Loucy (cell line): ENCODE results near the gene APBB1.

ENCODE experiments used
- EZH2phosphoT487 ChIP-seq: fragments of 200-600 bp; IDR thresholded peaks from 2 replicates; pipeline ENCODE4 v1.6.1; 2018; ENCODE audit warnings: antibody characterized with exemption, mild to moderate bottlenecking, moderate library complexity, borderline replicate concordance
- TF ChIP-seq, protein P1 (sequence below): fragments of 200-600 bp; sonication (generic); conservative IDR thresholded peaks from 2 replicates; pipeline ENCODE4 v1.5.1; 2014; ENCODE audit warnings: mild to moderate bottlenecking, antibody characterized with exemption, low read length

DNA sequence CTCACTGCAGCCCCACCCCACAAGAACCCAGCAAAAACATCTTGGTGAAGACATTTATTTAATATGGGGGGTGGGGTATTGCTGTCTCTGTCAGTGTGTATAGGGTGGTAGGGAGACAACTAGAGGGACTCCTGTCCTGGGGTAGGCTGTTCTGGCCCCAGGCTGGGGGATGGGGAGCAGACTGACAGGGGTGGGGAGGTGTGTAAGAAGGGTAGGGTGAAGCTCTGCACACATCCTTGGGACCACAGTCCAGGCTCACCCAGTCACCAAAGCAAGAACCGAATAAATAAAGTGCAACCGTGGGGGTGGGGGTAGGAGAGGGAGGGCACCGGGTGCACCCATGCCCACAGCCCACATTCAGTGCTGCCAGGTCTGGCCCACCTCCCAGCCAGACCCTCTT lies 29.7 kb upstream of the APBB1 start:
- TF ChIP-seq, protein P1, sequence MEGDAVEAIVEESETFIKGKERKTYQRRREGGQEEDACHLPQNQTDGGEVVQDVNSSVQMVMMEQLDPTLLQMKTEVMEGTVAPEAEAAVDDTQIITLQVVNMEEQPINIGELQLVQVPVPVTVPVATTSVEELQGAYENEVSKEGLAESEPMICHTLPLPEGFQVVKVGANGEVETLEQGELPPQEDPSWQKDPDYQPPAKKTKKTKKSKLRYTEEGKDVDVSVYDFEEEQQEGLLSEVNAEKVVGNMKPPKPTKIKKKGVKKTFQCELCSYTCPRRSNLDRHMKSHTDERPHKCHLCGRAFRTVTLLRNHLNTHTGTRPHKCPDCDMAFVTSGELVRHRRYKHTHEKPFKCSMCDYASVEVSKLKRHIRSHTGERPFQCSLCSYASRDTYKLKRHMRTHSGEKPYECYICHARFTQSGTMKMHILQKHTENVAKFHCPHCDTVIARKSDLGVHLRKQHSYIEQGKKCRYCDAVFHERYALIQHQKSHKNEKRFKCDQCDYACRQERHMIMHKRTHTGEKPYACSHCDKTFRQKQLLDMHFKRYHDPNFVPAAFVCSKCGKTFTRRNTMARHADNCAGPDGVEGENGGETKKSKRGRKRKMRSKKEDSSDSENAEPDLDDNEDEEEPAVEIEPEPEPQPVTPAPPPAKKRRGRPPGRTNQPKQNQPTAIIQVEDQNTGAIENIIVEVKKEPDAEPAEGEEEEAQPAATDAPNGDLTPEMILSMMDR, result no peak
- no peak for TF ChIP-seq EZH2phosphoT487
